ENCODE results near the gene PTPRK. TPM values are rescaled to one million over a fixed set of nuclear protein-coding genes. Genes with fewer than 3 reads are reported as not detected.
A peak's percentile ranks its signal among the peaks of the same experiment; 100 is the strongest.

Gene PTPRK
- total and polyA plus RNA-seq, 2 of the 13 experiments (the other 11 are each of a cell fraction or from before 2014, with no cell fraction given): 43.6 to 98.3 TPM

DNA sequence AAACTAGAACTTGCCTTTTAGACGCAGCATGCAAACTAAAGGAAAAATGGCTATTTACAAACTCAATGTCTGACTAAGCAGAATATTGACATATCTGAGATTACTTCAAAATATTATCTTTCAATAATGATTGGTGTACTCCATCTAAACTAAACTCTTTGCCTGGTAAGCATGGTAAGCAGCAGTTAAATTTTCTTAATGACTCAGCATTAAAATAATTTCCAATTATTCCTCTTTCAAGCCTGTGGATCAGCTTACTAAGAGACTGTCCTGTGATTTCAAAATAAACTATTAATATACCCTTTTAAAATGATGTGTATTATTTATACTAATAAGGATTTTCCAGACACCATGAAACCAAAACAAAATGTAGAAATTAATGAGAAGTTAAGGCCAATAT is 392.7 kb downstream of the PTPRK start:
- peaks cover 14% of the 10 kb centered on the region for H3K4me1 ChIP-seq (ENCODE audit: insufficient read depth, low read length)
- FAIRE-seq (no peak), DNase-seq (ENCODE audit: low spot score) (no peak), ATAC-seq (no peak)
- no peaks in the 10 kb centered on the region for H3K27me3 ChIP-seq (ENCODE audit: control insufficient read depth in 1 of 2, insufficient read depth in 2 of 2, low read length in 2 of 2)
- H4K20me1 ChIP-seq (ENCODE audit: insufficient read depth, low read length): no peaks in the 10 kb centered on the region
- ChIA-PET POLR2A (no interaction called here), CTCF (ENCODE audit: low intra/inter-chr PET ratio, low total read pairs) (no interaction called here)
- intact Hi-C loops (cut with micrococcal nuclease; ENCODE audit: unreplicated experiment): no loop called here
- H2AFZ ChIP-seq (ENCODE audit: low read length): no peak overlapping the region
- H3K27ac ChIP-seq (ENCODE audit: extremely low read length, insufficient read depth, low read length): no peak overlapping the region
- H3K4me2 ChIP-seq (ENCODE audit: low read depth, low read length): no peak overlapping the region
- no peak overlapping the region for H3K9ac ChIP-seq (ENCODE audit: insufficient read depth, low read depth, low read length)
- WGBS (ENCODE audit: low lambda C conversion rate): 93% methylated on average over 1 of the region's 1 CpG
- BruUV-seq (replicated peaks): no TSS peak
- TF ChIP-seq BORCS8-MEF2B (CRISPR knock-in tag; IDR thresholded peaks at IDR 0.05) (no peak), KLF15 (CRISPR knock-in tag; IDR thresholded peaks at IDR 0.05; ENCODE audit: borderline replicate concordance) (no peak), MAFF (IDR thresholded peaks at IDR 0.05; ENCODE audit: low read depth, low read length) (peak; percentile 89), NFE2L2 (IDR thresholded peaks at IDR 0.05; ENCODE audit: low read length) (peak; percentile 84), MAFK (conservative IDR thresholded peaks at IDR 0.05 in 1 of 2, IDR thresholded peaks at IDR 0.05 in 1 of 2; ENCODE audit: low read length in 2 of 2) (peak; percentile 89 to 94)
- no peak overlapping the region for H3K4me3 ChIP-seq (replicated peaks in 1 of 3; ENCODE audit: insufficient read depth in 1 of 3, low read depth in 2 of 3, low read length in 3 of 3)
- H3K79me2 ChIP-seq (ENCODE audit: insufficient read depth, low read length): no peaks in the 10 kb centered on the region
- in situ Hi-C loops (cut with HindIII; ENCODE audit: extremely low pct_ligation_motif_present, low pct_unique_long_range_greater_than_20kb): no loop called here
- H3K36me3 ChIP-seq (replicated peaks in 1 of 2; ENCODE audit: control insufficient read depth in 1 of 2, insufficient read depth in 2 of 2, low read length in 2 of 2): no peaks in the 10 kb centered on the region
- no peaks in the 10 kb centered on the region for H3K9me3 ChIP-seq (ENCODE audit: low read length)

GRCh38 chr6:128124713-128125112 is 395.7 kb downstream of the PTPRK start:
- FAIRE-seq (no peak), DNase-seq (ENCODE audit: low spot score) (peak; percentile 69), ATAC-seq (peak; percentile 98)
- Histone ChIP-seq H3K4me2 (ENCODE audit: low read depth, low read length) (no peak overlapping the region), H3K9ac (ENCODE audit: insufficient read depth, low read depth, low read length) (no peak overlapping the region), H3K36me3 (replicated peaks in 1 of 2; ENCODE audit: control insufficient read depth in 1 of 2, insufficient read depth in 2 of 2, low read length in 2 of 2) (no peaks in the 10 kb centered on the region), H3K27me3 (ENCODE audit: control insufficient read depth in 1 of 2, insufficient read depth in 2 of 2, low read length in 2 of 2) (no peaks in the 10 kb centered on the region), H3K9me3 (ENCODE audit: low read length) (no peaks in the 10 kb centered on the region), H4K20me1 (ENCODE audit: insufficient read depth, low read length) (no peaks in the 10 kb centered on the region), H3K79me2 (ENCODE audit: insufficient read depth, low read length) (no peaks in the 10 kb centered on the region), H3K4me1 (ENCODE audit: insufficient read depth, low read length) (peaks cover 14% of the 10 kb centered on the region), H2AFZ (ENCODE audit: low read length) (no peak overlapping the region), H3K27ac (ENCODE audit: extremely low read length, insufficient read depth, low read length) (no peak overlapping the region), H3K4me3 (replicated peaks in 1 of 3; ENCODE audit: insufficient read depth in 1 of 3, low read depth in 2 of 3, low read length in 3 of 3) (no peak overlapping the region)
- intact Hi-C loops (cut with micrococcal nuclease; ENCODE audit: unreplicated experiment) (no loop called here), in situ Hi-C loops (cut with HindIII; ENCODE audit: extremely low pct_ligation_motif_present, low pct_unique_long_range_greater_than_20kb) (no loop called here)
- no TSS peak for BruUV-seq (replicated peaks)
- ChIA-PET POLR2A (no interaction called here), CTCF (ENCODE audit: low intra/inter-chr PET ratio, low total read pairs) (no interaction called here)
- 55% methylated on average over 1 of the region's 1 CpG for WGBS (ENCODE audit: low lambda C conversion rate)
- TF ChIP-seq ZNF660 (CRISPR knock-in tag; IDR thresholded peaks at IDR 0.05; ENCODE audit: borderline replicate concordance, low read depth) (no peak), HMGA1 (CRISPR knock-in tag; conservative IDR thresholded peaks at IDR 0.05) (no peak), IKZF1 (IDR thresholded peaks at IDR 0.05) (no peak), BCL6 (CRISPR knock-in tag; IDR thresholded peaks at IDR 0.05) (no peak), HNF1B (CRISPR knock-in tag; IDR thresholded peaks at IDR 0.05) (no peak), ZNF562 (CRISPR knock-in tag; IDR thresholded peaks at IDR 0.05; ENCODE audit: borderline replicate concordance) (no peak), NCOR1 (IDR thresholded peaks at IDR 0.05; ENCODE audit: borderline replicate concordance, low read length) (no peak), ZNF224 (CRISPR knock-in tag; IDR thresholded peaks at IDR 0.05) (no peak), ZNF777 (CRISPR knock-in tag; IDR thresholded peaks at IDR 0.05) (no peak), CHD2 (IDR thresholded peaks at IDR 0.05; ENCODE audit: low read depth, low read length) (no peak), PITX1 (CRISPR knock-in tag; IDR thresholded peaks at IDR 0.05) (no peak), JDP2 (CRISPR knock-in tag; IDR thresholded peaks at IDR 0.05; ENCODE audit: borderline replicate concordance) (no peak), HMG20B (CRISPR knock-in tag; conservative IDR thresholded peaks at IDR 0.05) (no peak), THYN1 (CRISPR knock-in tag; IDR thresholded peaks at IDR 0.05; ENCODE audit: borderline replicate concordance, low read depth) (no peak)
- TF ChIP-seq, protein P1, sequence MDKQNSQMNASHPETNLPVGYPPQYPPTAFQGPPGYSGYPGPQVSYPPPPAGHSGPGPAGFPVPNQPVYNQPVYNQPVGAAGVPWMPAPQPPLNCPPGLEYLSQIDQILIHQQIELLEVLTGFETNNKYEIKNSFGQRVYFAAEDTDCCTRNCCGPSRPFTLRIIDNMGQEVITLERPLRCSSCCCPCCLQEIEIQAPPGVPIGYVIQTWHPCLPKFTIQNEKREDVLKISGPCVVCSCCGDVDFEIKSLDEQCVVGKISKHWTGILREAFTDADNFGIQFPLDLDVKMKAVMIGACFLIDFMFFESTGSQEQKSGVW (CRISPR knock-in tag; IDR thresholded peaks at IDR 0.05; ENCODE audit: borderline replicate concordance): no peak

Data from HepG2 (cell line).